Measurements from ENCODE around the gene TAF1A. TPM values are rescaled to one million over a fixed set of nuclear protein-coding genes. Genes with fewer than 3 reads are reported as not detected.

The TAF1A gene
- total RNA-seq, 4 donors from 2014 or later: 1.3 to 3.9 (median 2.5) TPM

GRCh38 chr1:222594789-222595188 is 5.1 kb upstream of the TAF1A start:
- TF ChIP-seq CTCF (IDR thresholded peaks at IDR 0.05): no peak
- TF ChIP-seq POLR2AphosphoS5 (IDR thresholded peaks at IDR 0.05): no peak
- peaks cover 3% of the 10 kb centered on the region for H3K4me1 ChIP-seq
- no peaks in the 10 kb centered on the region for H3K36me3 ChIP-seq
- DNase-seq (ENCODE audit: low spot score in 2 of 2): no peak
- no peak overlapping the region for H3K4me3 ChIP-seq
- H3K9me3 ChIP-seq: no peaks in the 10 kb centered on the region
- 95% methylated on average over 3 of the region's 3 CpGs for WGBS
- no peaks in the 10 kb centered on the region for H3K27me3 ChIP-seq
- H3K27ac ChIP-seq: no peak overlapping the region

- 76% methylated on average over 3 of the region's 3 CpGs for WGBS
- Histone ChIP-seq H3K4me1 (peaks cover 12% of the 10 kb centered on the region), H3K4me3 (no peak overlapping the region), H3K9me3 (no peaks in the 10 kb centered on the region), H3K27ac (no peak overlapping the region), H3K27me3 (no peaks in the 10 kb centered on the region), H3K36me3 (peaks cover 4% of the 10 kb centered on the region)
- TF ChIP-seq POLR2A (IDR thresholded peaks at IDR 0.05) (no peak), CTCF (IDR thresholded peaks at IDR 0.05) (no peak), POLR2AphosphoS5 (IDR thresholded peaks at IDR 0.05) (no peak), EP300 (IDR thresholded peaks at IDR 0.05) (no peak)
- no peak for DNase-seq (ENCODE audit: low spot score in 2 of 2)
Measured at GRCh38 chr1:222592171-222592570, 2.4 kb upstream of the TAF1A start.

GRCh38 chr1:222588135-222588534 is 1.6 kb downstream of the TAF1A start:
- no peak for TF ChIP-seq EP300 (IDR thresholded peaks at IDR 0.05)
- TF ChIP-seq CTCF (IDR thresholded peaks at IDR 0.05): no peak
- TF ChIP-seq POLR2A (IDR thresholded peaks at IDR 0.05): no peak
- TF ChIP-seq POLR2AphosphoS5 (IDR thresholded peaks at IDR 0.05): no peak
- WGBS: 87% methylated on average over 1 of the region's 1 CpG
- H3K27me3 ChIP-seq: no peaks in the 10 kb centered on the region

GRCh38 chr1:222586842-222587241 is 2.9 kb downstream of the TAF1A start:
- no peaks in the 10 kb centered on the region for H3K27me3 ChIP-seq
- peaks cover 12% of the 10 kb centered on the region for H3K4me1 ChIP-seq
- H3K4me3 ChIP-seq: no peak overlapping the region
- H3K27ac ChIP-seq: no peak overlapping the region
- no peak for TF ChIP-seq POLR2A (IDR thresholded peaks at IDR 0.05)
- no peak for TF ChIP-seq POLR2AphosphoS5 (IDR thresholded peaks at IDR 0.05)
- TF ChIP-seq EP300 (IDR thresholded peaks at IDR 0.05): no peak
- TF ChIP-seq CTCF (IDR thresholded peaks at IDR 0.05): no peak
- DNase-seq (ENCODE audit: low spot score in 2 of 2): no peak
- WGBS: 89% methylated on average over 2 of the region's 2 CpGs
- H3K9me3 ChIP-seq: no peaks in the 10 kb centered on the region
- peaks cover 12% of the 10 kb centered on the region for H3K36me3 ChIP-seq

More at GRCh38 chr1:222588135-222588534, 1.6 kb downstream of the TAF1A start:
- peaks cover 12% of the 10 kb centered on the region for H3K4me1 ChIP-seq
- no peak for DNase-seq (ENCODE audit: low spot score in 2 of 2)
- H3K9me3 ChIP-seq: no peaks in the 10 kb centered on the region
- H3K27ac ChIP-seq: no peak overlapping the region
- H3K4me3 ChIP-seq: no peak overlapping the region
- peaks cover 8% of the 10 kb centered on the region for H3K36me3 ChIP-seq

GRCh38 chr1:222583079-222583478 is 6.7 kb downstream of the TAF1A start:
- DNase-seq (ENCODE audit: low spot score in 2 of 2): no peak
- 92% methylated on average over 5 of the region's 5 CpGs for WGBS
- TF ChIP-seq POLR2A (IDR thresholded peaks at IDR 0.05): no peak
- TF ChIP-seq POLR2AphosphoS5 (IDR thresholded peaks at IDR 0.05): no peak
- TF ChIP-seq EP300 (IDR thresholded peaks at IDR 0.05): no peak
- TF ChIP-seq CTCF (IDR thresholded peaks at IDR 0.05): no peak
- Histone ChIP-seq H3K4me3 (no peak overlapping the region), H3K27ac (no peak overlapping the region), H3K36me3 (peaks cover 15% of the 10 kb centered on the region), H3K4me1 (no peaks in the 10 kb centered on the region), H3K27me3 (no peaks in the 10 kb centered on the region), H3K9me3 (no peaks in the 10 kb centered on the region)

All from suprapubic skin (tissue), 4 donors.